GM12878 (cell line): ENCODE results near the gene PALLD. TPM values are rescaled to one million over a fixed set of nuclear protein-coding genes. Genes with fewer than 3 reads are reported as not detected.

Experiments used
- ATAC-seq: fragments of 200-7000 bp; cut with Tn5 transposase; 3 replicates; pipeline ENCODE4 v1.9.1; 2020; ENCODE audit warnings: mild to moderate bottlenecking, moderate library complexity
- BruUV-seq: library from RNA; stranded (reverse); fragments of 400-500 nt; replicated peaks from 2 replicates; lab custom pipeline; 2021; lab: Mats Ljungman, UMichigan
- CTCF ChIA-PET: fragments of 300-600 bp; sonication (Branson Sonifier 250); formaldehyde crosslinking; extraction: SDS; loops from one replicate; lab custom pipeline; 2021; ENCODE audit warnings: inconsistent platforms; lab: Yijun Ruan, JAX
- POLR2A ChIA-PET: fragments of 350-600 bp; formaldehyde crosslinking; extraction: SDS; loops from one replicate; lab custom pipeline; 2021; ENCODE audit warnings: inconsistent platforms; lab: Charles Lee
- RAD21 ChIA-PET: fragments of 300-600 bp; sonication (Branson Sonifier 250); formaldehyde crosslinking; loops from one replicate; lab custom pipeline; 2023; ENCODE audit warnings: antibody characterized with exemption; ENCODE audit not compliant: unreplicated experiment; lab: Charles Lee
- SMC1A ChIA-PET: fragments of 300-600 bp; sonication (Branson Sonifier 250); formaldehyde crosslinking; loops from one replicate; lab custom pipeline; 2023; ENCODE audit not compliant: unreplicated experiment, uncharacterized antibody; lab: Charles Lee
- DNase-seq: peaks from one replicate; pipeline ENCODE4 v3.0.0-alpha.2; 2011; ENCODE audit warnings: low read depth, low spot score
- FAIRE-seq: peaks from 3 replicates; lab custom pipeline; 2011; peaks lifted over from hg19 to GRCh38; lab: Jason Lieb, UNC
- H2AFZ ChIP-seq: 2 replicates; pipeline ENCODE4 v1.6.0; 2011; ENCODE audit warnings: low read depth, low read length, control low read depth; ENCODE audit not compliant: control insufficient read depth
- H3K27ac ChIP-seq: 2 replicates; pipeline ENCODE4 v1.5.1; 2011; ENCODE audit warnings: control low read depth; ENCODE audit not compliant: control insufficient read depth, insufficient read depth
- H3K27me3 ChIP-seq, 2 experiments: replicated peaks in 1 of 2; 2 replicates each; pipeline versions ENCODE4 v1.6.0 to v1.6.1; 2011; ENCODE audit warnings: low read length in 1 of 2; ENCODE audit not compliant: control insufficient read depth in 2 of 2, insufficient read depth in 2 of 2
- H3K36me3 ChIP-seq, 2 experiments: 2 replicates each; pipeline ENCODE4 v1.5.1; 2011; ENCODE audit warnings: low read length in 1 of 2; ENCODE audit not compliant: control insufficient read depth in 2 of 2, insufficient read depth in 2 of 2
- H3K4me1 ChIP-seq: 2 replicates; pipeline ENCODE4 v1.6.1; 2011; ENCODE audit warnings: mild to moderate bottlenecking, low read length, moderate library complexity, mixed read lengths; ENCODE audit not compliant: control insufficient read depth, insufficient read depth
- H3K4me2 ChIP-seq: 2 replicates; pipeline ENCODE4 v1.6.0; 2011; ENCODE audit warnings: control low read depth; ENCODE audit not compliant: control insufficient read depth, insufficient read depth
- H3K4me3 ChIP-seq: fragments of 200-600 bp; sonication (generic); 2 replicates; pipeline ENCODE4 v1.5.1; 2016
- H3K79me2 ChIP-seq: 2 replicates; pipeline ENCODE4 v1.6.0; 2011; ENCODE audit warnings: low read length; ENCODE audit not compliant: control insufficient read depth, insufficient read depth
- H3K9ac ChIP-seq: 2 replicates; pipeline ENCODE4 v1.8.0; 2011; ENCODE audit warnings: low read length, control low read depth, mixed read lengths; ENCODE audit not compliant: control insufficient read depth, insufficient read depth
- H3K9me3 ChIP-seq: replicated peaks from 3 replicates; pipeline ENCODE4 v1.5.1; 2011; ENCODE audit warnings: mild to moderate bottlenecking, low read length; ENCODE audit not compliant: control insufficient read depth, insufficient read depth
- H4K20me1 ChIP-seq: 2 replicates; pipeline ENCODE4 v1.6.0; 2011; ENCODE audit not compliant: control insufficient read depth, insufficient read depth
- EP300 ChIP-seq, 2 experiments: fragments of 150-350 bp in 1 of 2; IDR thresholded peaks; 2 replicates each; pipeline ENCODE4 v1.6.1; 2011 to 2012; ENCODE audit warnings: low read depth in 2 of 2, low read length in 2 of 2, borderline replicate concordance in 1 of 2, improper control_type of control experiment in 1 of 2, inconsistent platforms in 1 of 2; ENCODE audit not compliant: control insufficient read depth in 1 of 2
- MXI1 ChIP-seq: fragments of 150-350 bp; IDR thresholded peaks from 2 replicates; pipeline ENCODE4 v1.6.1; 2011; ENCODE audit warnings: low read depth, mild to moderate bottlenecking, inconsistent platforms, low read length, improper control_type of control experiment
- POLR2AphosphoS5 ChIP-seq: IDR thresholded peaks from 2 replicates; pipeline ENCODE4 v1.6.1; 2011; ENCODE audit warnings: mild to moderate bottlenecking, low read length, inconsistent platforms
- SP1 ChIP-seq: IDR thresholded peaks from one replicate; pipeline ENCODE4 v1.6.1; 2011; ENCODE audit warnings: low read depth, low read length
- TARDBP ChIP-seq: IDR thresholded peaks from 2 replicates; pipeline ENCODE4 v1.6.1; 2016; ENCODE audit warnings: borderline replicate concordance
- WGBS: methylation state at CpG from one replicate; pipeline ENCODE4 v1.1.6; 2016; ENCODE audit warnings: low lambda C conversion rate; ENCODE audit not compliant: insufficient replicate concordance, insufficient coverage; ENCODE audit errors: missing lambda C conversion rate; 5-methylcytosine and 5-hydroxymethylcytosine counted together
- in situ Hi-C: fragments of 300-500 bp; cut with MboI; formaldehyde crosslinking; loops from 9 replicates; pipeline ENCODE4 v1.14.3; 2018; ENCODE audit warnings: mixed read lengths
- intact Hi-C: fragments of 100-400 bp; cut with micrococcal nuclease; formaldehyde crosslinking; loops from one replicate; pipeline ENCODE4 v1.14.2; 2022; ENCODE audit not compliant: unreplicated experiment
- polyA plus RNA-seq, 11 experiments: library from polyadenylated mRNA; depleted of rRNA in 4 of 11; unstranded in 6 of 11; stranded (reverse) in 5 of 11; fragments of >200 nt; fragmentation: Nextera tagmentation in 4 of 11; fragmentation: Illumina TruSeq in 1 of 11; extraction: Ambion mirVana in 4 of 11; extraction: Trizol in 1 of 11; gene quantifications; 1 replicate in 1 of 11; 2 replicates in 10 of 11; pipeline versions ENCODE4 v1.2.1 to v1.2.3, GENCODE V29; 2011 to 2016; ENCODE audit warnings: inconsistent platforms in 2 of 11, missing spikeins in 2 of 11, low read depth in 1 of 11
- total RNA-seq, 4 experiments: library from RNA; depleted of rRNA in 3 of 4; stranded (reverse); fragments of >200 nt in 3 of 4; fragmentation: Illumina TruSeq in 1 of 4; extraction: Trizol in 1 of 4; gene quantifications; 2 replicates each; pipeline versions ENCODE4 v1.2.1 to v1.2.3, GENCODE V29; 2013 to 2021
- TF ChIP-seq, protein P1 (sequence below): fragments of 450-650 bp; formaldehyde crosslinking; IDR thresholded peaks from 2 replicates; pipeline ENCODE4 v1.4.0; 2020; ENCODE audit warnings: mild to moderate bottlenecking, moderate library complexity

The PALLD gene
- total and polyA plus RNA-seq, 10 of the 15 experiments (the other 5 are each of a cell fraction or from before 2014, with no cell fraction given), result 1.0 to 7.7 (median 1.7) TPM

DNA sequence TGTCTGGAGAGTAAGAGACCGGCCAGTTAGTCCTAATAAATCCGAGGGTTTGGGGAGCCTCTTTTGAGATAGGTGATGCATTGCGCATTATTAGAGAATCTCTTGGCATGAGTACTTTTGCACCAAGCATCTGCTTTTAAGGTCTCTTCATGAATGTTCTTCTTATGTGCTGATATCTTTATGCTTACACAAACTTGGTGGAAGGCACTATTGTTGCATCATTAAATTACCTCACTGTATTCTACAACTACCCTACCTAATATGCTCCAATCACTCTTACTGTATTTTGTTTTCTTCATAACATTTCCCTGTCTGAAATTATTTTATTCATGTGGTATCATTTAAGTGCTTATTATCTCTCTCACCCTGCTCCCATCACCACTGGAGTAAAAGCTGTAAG lies 151.6 kb downstream of the PALLD start:
- ATAC-seq, result no peak
- WGBS, result 48% methylated on average over 3 of the region's 3 CpGs
- FAIRE-seq, result no peak

More for the DNA sequence above, 151.6 kb downstream of the PALLD start:
- no TSS peak for BruUV-seq
- ChIA-PET RAD21 (no interaction called here), SMC1A (interaction anchor here (0.8 to 2.3 kb wide), 5 partner anchors 9 to 183 kb away, joined by 3 to 7 read pairs (median 3); no protein-coding TSS in a partner anchor), CTCF (interaction anchor here (0.7 to 0.8 kb wide), 2 partner anchors 8 to 63 kb away, joined by 3 read pairs; no protein-coding TSS in a partner anchor), POLR2A (interaction anchor here (0.6 kb wide), 1 partner anchor 1005 kb away, joined by 7 read pairs; no protein-coding TSS in a partner anchor)
- no peak overlapping the region for H3K27ac ChIP-seq
- TF ChIP-seq POLR2AphosphoS5, result no peak
- no peak for TF ChIP-seq MXI1
- TF ChIP-seq, protein P1, sequence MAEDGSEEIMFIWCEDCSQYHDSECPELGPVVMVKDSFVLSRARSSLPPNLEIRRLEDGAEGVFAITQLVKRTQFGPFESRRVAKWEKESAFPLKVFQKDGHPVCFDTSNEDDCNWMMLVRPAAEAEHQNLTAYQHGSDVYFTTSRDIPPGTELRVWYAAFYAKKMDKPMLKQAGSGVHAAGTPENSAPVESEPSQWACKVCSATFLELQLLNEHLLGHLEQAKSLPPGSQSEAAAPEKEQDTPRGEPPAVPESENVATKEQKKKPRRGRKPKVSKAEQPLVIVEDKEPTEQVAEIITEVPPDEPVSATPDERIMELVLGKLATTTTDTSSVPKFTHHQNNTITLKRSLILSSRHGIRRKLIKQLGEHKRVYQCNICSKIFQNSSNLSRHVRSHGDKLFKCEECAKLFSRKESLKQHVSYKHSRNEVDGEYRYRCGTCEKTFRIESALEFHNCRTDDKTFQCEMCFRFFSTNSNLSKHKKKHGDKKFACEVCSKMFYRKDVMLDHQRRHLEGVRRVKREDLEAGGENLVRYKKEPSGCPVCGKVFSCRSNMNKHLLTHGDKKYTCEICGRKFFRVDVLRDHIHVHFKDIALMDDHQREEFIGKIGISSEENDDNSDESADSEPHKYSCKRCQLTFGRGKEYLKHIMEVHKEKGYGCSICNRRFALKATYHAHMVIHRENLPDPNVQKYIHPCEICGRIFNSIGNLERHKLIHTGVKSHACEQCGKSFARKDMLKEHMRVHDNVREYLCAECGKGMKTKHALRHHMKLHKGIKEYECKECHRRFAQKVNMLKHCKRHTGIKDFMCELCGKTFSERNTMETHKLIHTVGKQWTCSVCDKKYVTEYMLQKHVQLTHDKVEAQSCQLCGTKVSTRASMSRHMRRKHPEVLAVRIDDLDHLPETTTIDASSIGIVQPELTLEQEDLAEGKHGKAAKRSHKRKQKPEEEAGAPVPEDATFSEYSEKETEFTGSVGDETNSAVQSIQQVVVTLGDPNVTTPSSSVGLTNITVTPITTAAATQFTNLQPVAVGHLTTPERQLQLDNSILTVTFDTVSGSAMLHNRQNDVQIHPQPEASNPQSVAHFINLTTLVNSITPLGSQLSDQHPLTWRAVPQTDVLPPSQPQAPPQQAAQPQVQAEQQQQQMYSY (CRISPR knock-in tag), result no peak
- TF ChIP-seq SP1, result no peak
- no peak for TF ChIP-seq EP300 (IDR thresholded peaks at IDR 0.05; ENCODE audit: borderline replicate concordance in 1 of 2, control insufficient read depth in 1 of 2, low read depth in 2 of 2, low read length in 2 of 2)
- TF ChIP-seq TARDBP, result no peak
- H3K4me3 ChIP-seq, result no peak overlapping the region
- H4K20me1 ChIP-seq, result no peaks in the 10 kb centered on the region
- no peak overlapping the region for H2AFZ ChIP-seq
- H3K79me2 ChIP-seq, result no peaks in the 10 kb centered on the region
- DNase-seq, result no peak
- H3K36me3 ChIP-seq, result no peaks in the 10 kb centered on the region
- in situ Hi-C loops, result no loop called here
- intact Hi-C loops, result no loop called here
- H3K4me1 ChIP-seq, result no peaks in the 10 kb centered on the region
- H3K4me2 ChIP-seq, result no peak overlapping the region
- no peaks in the 10 kb centered on the region for H3K9me3 ChIP-seq
- H3K9ac ChIP-seq, result no peak overlapping the region
- H3K27me3 ChIP-seq, result peaks cover 0 to 2% of the 10 kb centered on the region in 2 experiments; a peak in 1 of 4 replicates
